Measurements from ENCODE around the gene CSRP2. TPM values are rescaled to one million over a fixed set of nuclear protein-coding genes. Genes with fewer than 3 reads are reported as not detected.
A peak's percentile ranks its signal among the peaks of the same experiment; 100 is the strongest.

The CSRP2 gene
- polyA plus RNA-seq, 1 experiment: 81.6 TPM

- ChIA-PET POLR2A (no interaction called here), CTCF (interaction anchor here (0.9 to 2.3 kb wide), 2 partner anchors 10 to 33 kb away, joined by 3 to 8 read pairs; no protein-coding TSS in a partner anchor)
- Histone ChIP-seq H3K27me3 (ENCODE audit: control insufficient read depth, insufficient read depth, low read length) (no peaks in the 10 kb centered on the region), H3K4me3 (ENCODE audit: low read depth, low read length) (no peak overlapping the region), H3K36me3 (ENCODE audit: control insufficient read depth, insufficient read depth, low read length) (no peaks in the 10 kb centered on the region; the same call in 1 of the 2 replicates)
- TF ChIP-seq CTCF (IDR thresholded peaks at IDR 0.05; ENCODE audit: insufficient read depth, low read depth, low read length): no peak
- DNase-seq (ENCODE audit: low read depth): peak; percentile 6
These were observed 48.4 kb downstream of the CSRP2 start for GRCh38 chr12:76830436-76830835.

- no peak for DNase-seq (ENCODE audit: low read depth)
- POLR2A ChIA-PET: no interaction called here
- CTCF ChIA-PET: interaction anchor here (0.6 to 1.8 kb wide), 20 partner anchors 9 to 686 kb away, joined by 3 to 9 read pairs (median 4); no protein-coding TSS in a partner anchor
- no peak overlapping the region for H3K4me3 ChIP-seq (ENCODE audit: low read depth, low read length)
- peak; percentile 84 for TF ChIP-seq CTCF (IDR thresholded peaks at IDR 0.05; ENCODE audit: insufficient read depth, low read depth, low read length)
- H3K27me3 ChIP-seq (ENCODE audit: control insufficient read depth, insufficient read depth, low read length): no peaks in the 10 kb centered on the region
- H3K36me3 ChIP-seq (ENCODE audit: control insufficient read depth, insufficient read depth, low read length): no peaks in the 10 kb centered on the region
These were observed 57.8 kb downstream of the CSRP2 start for GRCh38 chr12:76820888-76821482.

GRCh38 chr12:76813972-76814371 is 64.8 kb downstream of the CSRP2 start:
- no peaks in the 10 kb centered on the region for H3K27me3 ChIP-seq (ENCODE audit: control insufficient read depth, insufficient read depth, low read length)
- peaks cover 1% of the 10 kb centered on the region; the same call in 1 of the 2 replicates for H3K36me3 ChIP-seq (ENCODE audit: control insufficient read depth, insufficient read depth, low read length)
- ChIA-PET CTCF (no interaction called here), POLR2A (no interaction called here)
- no peak overlapping the region for H3K4me3 ChIP-seq (ENCODE audit: low read depth, low read length)
- DNase-seq (ENCODE audit: low read depth): no peak
- TF ChIP-seq CTCF (IDR thresholded peaks at IDR 0.05; ENCODE audit: insufficient read depth, low read depth, low read length): no peak

- ChIA-PET POLR2A (no interaction called here), CTCF (no interaction called here)
- peaks cover 1% of the 10 kb centered on the region; the same call in 1 of the 2 replicates for H3K36me3 ChIP-seq (ENCODE audit: control insufficient read depth, insufficient read depth, low read length)
These were observed 65.6 kb downstream of the CSRP2 start for GRCh38 chr12:76813265-76813664.

GRCh38 chr12:76811976-76812375 is 66.8 kb downstream of the CSRP2 start:
- ChIA-PET CTCF (interaction anchor here (0.6 to 1.4 kb wide), 3 partner anchors 9 to 189 kb away, joined by 3 to 9 read pairs (median 3); no protein-coding TSS in a partner anchor), POLR2A (no interaction called here)
- no peaks in the 10 kb centered on the region for H3K27me3 ChIP-seq (ENCODE audit: control insufficient read depth, insufficient read depth, low read length)
- TF ChIP-seq CTCF (IDR thresholded peaks at IDR 0.05; ENCODE audit: insufficient read depth, low read depth, low read length): no peak
- H3K4me3 ChIP-seq (ENCODE audit: low read depth, low read length): no peak overlapping the region
- no peak for DNase-seq (ENCODE audit: low read depth)
- peaks cover 3% of the 10 kb centered on the region; the same call in 1 of the 2 replicates for H3K36me3 ChIP-seq (ENCODE audit: control insufficient read depth, insufficient read depth, low read length)

More at GRCh38 chr12:76813265-76813664, 65.6 kb downstream of the CSRP2 start:
- no peak for DNase-seq (ENCODE audit: low read depth)
- Histone ChIP-seq H3K4me3 (ENCODE audit: low read depth, low read length) (no peak overlapping the region), H3K27me3 (ENCODE audit: control insufficient read depth, insufficient read depth, low read length) (no peaks in the 10 kb centered on the region)
- TF ChIP-seq CTCF (IDR thresholded peaks at IDR 0.05; ENCODE audit: insufficient read depth, low read depth, low read length): no peak
